ENCODE results near the gene MPP4.

DNA sequence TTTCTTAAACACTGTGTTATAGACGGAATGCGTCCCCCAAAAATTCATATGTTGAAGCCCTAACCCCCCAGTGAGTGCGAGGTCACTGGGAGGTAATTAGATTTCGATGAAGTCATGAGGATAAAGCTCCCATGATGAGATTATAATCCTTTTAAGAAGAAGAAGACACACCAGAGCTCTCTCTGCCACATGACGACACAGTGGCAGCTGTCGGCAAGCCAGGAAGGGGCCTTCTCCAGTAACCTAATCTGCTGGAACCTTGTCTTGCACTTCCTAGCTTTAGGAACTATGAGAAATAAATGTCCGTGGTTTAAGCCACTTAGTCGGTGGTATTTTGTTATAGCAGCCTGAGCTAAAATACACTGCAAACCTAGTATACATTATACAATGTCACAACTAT lies 67.4 kb downstream of the MPP4 start:
- TF ChIP-seq, protein P1, sequence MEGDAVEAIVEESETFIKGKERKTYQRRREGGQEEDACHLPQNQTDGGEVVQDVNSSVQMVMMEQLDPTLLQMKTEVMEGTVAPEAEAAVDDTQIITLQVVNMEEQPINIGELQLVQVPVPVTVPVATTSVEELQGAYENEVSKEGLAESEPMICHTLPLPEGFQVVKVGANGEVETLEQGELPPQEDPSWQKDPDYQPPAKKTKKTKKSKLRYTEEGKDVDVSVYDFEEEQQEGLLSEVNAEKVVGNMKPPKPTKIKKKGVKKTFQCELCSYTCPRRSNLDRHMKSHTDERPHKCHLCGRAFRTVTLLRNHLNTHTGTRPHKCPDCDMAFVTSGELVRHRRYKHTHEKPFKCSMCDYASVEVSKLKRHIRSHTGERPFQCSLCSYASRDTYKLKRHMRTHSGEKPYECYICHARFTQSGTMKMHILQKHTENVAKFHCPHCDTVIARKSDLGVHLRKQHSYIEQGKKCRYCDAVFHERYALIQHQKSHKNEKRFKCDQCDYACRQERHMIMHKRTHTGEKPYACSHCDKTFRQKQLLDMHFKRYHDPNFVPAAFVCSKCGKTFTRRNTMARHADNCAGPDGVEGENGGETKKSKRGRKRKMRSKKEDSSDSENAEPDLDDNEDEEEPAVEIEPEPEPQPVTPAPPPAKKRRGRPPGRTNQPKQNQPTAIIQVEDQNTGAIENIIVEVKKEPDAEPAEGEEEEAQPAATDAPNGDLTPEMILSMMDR (IDR thresholded peaks at IDR 0.05; ENCODE audit: insufficient read depth, low read length, poor library complexity, severe bottlenecking): no peak
- no peak for TF ChIP-seq EZH2phosphoT487 (conservative IDR thresholded peaks at IDR 0.05; ENCODE audit: low read length)
